Measurements from ENCODE around the gene ATP8B3.

The ATP8B3 gene

DNA sequence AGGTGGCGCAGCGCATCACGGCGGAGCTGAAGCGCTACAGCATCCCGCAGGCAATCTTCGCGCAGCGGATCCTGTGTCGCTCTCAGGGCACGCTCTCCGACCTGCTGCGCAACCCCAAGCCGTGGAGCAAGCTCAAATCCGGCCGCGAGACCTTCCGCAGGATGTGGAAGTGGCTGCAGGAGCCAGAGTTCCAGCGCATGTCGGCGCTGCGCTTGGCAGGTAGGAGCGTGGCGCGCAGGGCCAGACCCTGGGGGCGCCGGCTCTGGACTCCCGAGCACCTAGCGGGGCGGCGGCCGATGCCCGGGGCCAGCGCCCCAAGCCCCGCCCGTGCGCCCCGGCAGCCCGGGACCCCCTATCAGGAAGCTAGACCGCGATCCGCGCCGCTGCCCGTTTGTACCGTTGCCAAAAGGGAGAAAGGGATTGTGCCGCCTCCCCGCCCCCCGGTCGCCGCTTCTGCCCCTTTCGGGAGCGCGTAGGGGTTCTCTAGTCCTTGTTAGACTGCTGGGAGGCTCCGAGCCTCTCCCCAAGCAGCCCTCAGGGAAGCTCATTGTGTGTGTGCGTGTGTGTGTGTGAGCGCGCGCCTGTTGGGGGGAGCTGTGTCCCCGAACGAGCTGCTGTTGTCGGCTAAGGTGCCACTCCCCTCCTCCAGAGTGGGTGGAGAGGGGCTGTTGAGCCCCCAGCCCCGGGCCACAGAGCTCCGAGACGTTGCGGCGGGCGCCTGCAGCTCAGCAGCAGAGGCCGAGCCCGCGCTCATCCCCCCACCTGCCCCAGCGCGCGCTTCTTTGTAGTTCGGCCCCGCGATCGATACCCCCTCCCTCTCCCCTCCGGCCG lies 57.2 kb downstream of the ATP8B3 start:
- DNase-seq (ENCODE audit: low read depth): no peak

DNA sequence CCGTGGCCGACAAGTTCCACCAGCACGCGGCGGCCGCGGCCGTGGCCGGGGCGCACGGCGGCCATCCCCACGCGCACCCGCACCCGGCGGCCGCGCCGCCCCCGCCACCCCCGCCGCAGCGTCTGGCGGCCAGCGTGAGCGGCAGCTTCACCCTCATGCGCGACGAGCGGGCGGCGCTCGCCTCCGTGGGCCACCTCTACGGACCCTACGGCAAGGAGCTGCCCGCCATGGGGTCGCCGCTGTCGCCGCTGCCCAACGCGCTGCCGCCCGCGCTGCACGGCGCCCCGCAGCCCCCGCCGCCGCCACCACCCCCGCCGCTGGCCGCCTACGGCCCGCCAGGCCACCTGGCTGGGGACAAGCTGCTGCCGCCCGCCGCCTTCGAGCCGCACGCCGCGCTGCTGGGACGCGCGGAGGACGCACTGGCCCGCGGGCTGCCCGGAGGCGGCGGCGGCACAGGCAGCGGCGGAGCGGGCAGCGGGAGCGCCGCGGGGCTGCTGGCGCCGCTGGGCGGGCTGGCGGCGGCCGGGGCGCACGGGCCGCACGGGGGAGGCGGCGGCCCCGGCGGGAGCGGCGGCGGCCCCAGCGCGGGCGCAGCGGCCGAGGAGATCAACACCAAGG lies 57.9 kb downstream of the ATP8B3 start:
- DNase-seq (ENCODE audit: low read depth): no peak

DNA sequence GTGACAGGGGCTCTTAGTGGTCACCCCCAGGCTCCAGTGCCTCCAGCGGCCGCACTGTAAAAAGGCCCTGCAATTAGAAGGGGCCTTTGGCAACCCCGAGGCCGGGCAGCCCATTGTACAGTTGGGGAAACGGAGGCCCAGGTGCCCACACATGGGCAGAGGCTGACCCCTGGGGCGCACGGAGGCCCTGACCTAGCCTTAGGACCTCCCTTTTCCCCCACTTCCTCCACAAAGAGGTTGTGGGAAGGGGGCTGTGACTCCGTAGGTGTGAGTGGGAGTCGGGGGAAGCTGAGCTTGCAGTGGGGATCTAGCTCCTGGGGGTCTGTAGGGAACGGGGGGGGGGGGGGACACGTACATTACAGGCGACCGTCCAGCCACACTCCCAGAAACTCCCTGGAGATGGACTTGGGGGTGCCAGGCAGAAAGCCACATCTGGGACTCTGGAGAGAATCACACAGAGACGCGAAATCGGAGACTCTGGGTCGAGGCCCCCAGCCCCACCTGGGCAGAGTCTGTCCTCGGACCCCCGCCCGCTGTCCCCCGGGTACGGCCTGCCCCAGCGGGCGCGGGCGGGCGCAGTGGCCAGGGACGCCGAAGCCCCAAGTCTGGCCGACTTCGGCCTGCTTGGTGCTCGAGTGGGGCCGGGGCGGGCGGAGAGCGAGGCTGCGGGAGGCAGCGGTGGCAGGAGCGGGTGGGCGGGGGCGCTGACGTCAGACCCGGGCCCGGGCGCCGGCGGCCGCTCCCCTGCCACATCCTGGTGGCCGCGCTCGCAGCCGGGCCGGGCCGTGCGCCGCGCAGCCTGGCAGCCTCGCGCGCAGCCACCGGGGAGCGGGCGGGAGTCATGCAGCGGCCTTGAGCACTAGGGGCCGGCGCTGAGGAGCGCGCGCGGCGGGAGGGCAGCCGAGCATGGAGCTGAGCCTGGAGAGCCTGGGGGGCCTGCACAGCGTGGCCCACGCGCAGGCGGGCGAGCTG lies 59.0 kb downstream of the ATP8B3 start, which contains the start of gene ONECUT3:
Gene ONECUT3 (plus strand): TSS at position 750 of the 972 bp plus-strand sequence. CDS start 157 bp downstream, at position 907.
- no peak for DNase-seq (ENCODE audit: low read depth)

DNA sequence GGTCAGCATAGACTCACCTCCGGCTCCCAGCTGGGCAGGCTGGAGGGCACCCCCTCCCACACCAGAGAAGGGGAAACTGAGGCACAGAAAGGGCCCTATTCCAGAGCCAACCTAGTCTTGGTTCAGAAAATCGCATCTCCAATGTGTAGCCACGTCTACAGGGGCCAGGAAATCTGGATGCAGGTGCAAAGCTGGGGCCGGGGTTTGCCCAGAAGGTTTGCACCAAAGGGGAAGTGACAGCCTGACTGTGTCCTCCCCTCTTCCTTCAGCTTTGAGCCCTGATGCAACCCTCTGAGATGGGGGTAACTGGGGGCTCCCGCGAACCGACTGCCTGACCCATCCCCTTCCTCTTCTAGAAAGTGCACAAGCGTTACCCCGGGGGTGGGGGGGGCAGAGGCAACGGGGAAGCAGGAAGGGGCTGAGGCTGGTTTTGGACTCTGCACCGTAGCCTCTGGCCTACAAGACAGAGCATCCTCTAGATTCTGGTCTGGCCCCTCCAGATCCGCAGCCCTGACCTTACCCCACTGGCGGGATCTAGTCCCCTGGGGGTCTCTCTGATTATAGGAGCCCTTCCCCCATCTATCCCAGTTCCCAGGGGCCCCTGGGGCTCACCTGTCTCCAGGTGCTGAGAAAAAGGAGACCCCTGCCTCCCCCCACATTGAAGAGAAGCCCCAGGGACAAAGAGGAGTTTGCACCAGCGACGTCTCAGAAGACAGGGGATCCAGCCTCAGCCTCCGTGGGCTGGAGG lies 59.9 kb downstream of the ATP8B3 start:
- no peak for DNase-seq (ENCODE audit: low read depth)

DNA sequence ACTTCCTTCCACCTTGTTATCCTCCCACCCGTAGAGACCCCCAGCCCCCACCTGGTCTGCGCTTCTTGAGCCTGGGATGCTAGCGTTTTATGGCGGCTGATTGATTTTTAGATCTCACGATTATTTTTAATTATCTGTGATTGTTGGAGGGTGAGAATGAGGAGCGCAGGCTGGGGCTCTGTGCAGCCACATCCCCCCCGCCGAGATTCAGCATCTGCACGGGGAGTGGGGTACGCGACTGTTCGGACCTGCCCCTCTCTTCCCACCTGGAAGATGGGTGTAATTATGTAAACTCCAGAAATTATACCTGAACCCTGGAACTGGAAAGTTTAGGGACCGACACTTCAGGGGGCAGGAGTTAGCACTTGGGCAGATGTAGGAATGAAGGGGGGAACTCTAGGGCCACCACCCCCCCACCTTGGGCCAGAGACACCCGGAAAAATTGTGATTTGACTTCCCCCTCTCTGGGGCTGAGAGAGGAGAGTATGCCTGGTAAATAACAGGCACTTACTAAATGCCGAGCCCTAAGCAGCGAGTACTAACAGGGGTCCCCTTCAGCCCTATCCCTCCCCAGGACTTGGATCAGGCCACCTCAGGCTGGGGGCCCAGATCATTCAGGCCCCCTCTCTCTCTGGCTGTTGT lies 60.6 kb downstream of the ATP8B3 start:
- DNase-seq (ENCODE audit: low read depth): no peak

DNA sequence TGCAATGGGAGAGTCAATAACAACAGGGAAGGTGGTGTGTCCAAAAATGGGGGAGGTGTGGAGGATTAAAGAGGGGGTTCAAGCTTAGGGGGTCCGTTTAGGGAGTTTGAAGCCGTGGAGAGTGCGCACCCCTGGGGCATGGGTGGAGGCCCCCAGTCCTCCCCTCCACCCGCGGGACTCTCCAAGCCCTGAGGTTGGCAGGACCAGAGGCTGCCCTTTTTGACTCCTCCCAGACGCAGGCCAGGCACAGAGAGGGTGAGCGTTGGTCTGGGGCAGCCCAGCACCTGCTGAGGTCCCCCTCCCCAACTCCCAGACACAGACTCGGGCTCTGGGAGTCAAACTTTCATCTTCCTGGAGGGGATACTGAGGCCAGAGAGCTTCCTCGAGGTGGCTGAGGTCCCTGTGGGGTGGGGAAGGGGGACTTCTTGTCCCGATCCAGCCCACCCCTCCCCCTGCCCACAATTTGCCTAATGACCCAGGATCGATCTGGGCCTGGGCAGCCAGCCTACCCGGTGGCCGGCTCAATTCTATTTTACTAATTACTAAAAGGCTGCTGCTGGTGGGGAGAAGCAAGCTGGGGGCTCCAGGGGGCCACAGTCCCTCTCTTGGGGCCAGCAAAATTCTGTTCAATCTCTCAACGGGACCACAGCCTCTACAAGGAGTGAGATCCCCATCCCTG lies 61.6 kb downstream of the ATP8B3 start:
- DNase-seq (ENCODE audit: low read depth): no peak

DNA sequence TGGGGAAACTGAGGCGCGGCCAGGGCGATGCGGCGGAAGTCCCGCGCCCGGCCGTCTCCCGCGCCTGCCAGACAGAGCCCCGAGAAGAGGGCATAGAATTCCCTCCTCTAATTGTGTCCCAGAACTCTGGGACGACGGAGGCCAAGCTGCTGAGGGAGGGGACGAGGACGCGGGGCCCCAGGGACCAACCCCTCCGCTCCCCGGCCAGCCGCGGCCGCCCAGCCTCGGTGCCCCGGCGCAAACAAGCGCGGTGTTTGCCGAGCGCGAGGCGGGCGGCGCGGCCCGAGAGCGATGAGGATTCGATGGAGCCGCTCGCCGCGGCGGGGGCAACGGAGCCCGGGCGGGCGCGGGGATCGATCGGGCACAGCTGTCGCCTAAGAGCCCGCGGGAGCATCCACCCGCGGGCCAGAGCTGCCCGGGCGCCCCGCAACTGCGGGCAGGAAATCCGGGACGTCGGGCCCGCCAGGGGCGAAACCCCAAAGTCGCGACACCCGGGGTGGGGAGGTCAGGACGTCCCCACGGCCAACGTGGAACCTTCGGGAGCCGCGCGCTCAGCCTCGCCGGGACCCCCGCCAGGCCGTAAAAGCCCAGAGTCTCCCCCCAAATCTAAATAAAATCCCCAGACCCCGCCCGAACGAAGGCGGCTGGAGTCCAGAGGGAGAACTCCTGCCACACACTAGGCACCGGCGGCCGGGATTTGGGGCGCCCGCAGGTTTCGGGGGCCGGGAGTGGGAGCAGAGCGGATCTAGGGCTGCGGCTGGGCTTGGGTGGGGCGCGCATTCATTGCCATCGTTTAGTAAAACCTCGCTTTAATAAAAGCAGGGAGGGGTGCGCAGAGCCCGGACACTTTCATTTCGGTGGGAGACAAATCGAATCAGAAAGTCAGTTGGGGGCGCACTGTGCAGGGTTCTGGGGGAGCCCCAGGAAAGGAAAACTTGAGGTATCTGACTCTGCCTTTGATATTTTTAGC lies 62.4 kb downstream of the ATP8B3 start:
- no peak for DNase-seq (ENCODE audit: low read depth)

DNA sequence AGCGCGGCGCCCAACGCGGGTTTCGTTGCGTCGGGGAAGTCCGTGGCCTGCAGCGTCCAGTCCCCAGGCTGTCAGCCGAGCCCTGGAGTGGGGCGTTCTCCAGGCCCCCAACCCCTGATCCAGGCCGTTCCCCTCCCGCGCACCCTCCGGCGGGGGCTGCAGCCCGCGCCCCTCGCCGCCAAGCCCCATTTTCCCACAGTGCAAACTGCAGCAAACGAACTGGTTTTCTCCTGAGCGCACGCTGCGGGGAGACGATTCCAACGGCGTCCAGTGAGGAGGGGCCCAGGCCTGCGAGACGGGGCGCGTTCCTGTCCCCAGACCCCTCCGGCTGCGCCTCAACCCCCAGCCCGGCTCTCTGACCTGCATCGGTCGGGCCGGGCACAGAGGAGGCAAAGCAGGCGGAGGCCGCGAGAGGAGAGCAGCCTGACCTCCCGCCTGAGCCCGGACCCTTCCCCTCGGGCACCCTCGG lies 63.2 kb downstream of the ATP8B3 start:
- DNase-seq (ENCODE audit: low read depth): no peak

DNA sequence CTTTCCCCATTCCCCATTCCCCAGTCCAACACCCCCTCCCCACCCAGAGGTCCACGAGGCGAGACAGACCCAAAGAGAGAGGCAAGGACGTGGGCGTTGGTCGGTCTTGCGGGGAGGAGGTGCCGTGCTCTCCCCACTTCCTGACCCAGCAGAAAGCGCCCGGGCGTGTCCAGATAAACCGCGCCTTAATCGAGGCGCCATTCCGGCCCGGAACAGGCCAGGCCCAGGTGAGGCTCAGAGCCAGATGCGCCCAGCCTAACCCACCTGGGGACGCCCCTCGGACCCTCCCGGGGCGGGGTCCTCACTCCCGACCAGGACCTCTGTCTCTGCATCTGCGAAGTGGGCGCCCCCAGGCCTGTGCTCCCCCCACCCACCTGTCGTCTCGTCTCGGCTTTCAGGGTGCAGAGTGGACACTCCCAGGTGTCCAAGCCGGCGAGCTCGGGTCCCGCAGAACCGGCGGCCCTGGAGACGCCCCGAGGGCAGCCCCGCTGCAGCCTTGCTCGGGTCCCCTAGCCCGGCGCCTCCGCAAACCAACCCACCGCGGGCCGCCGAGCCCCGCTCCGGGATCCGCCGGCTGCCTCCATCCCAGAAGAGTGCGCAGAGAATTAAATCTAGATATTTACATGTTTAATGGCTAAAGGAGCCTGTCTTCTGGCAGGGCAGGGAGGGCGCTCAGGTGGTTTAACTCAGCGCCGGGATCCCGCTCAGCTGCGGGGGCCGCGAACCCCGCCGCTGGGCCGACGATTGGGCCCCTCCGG lies 63.8 kb downstream of the ATP8B3 start:
- DNase-seq (ENCODE audit: low read depth): no peak

DNA sequence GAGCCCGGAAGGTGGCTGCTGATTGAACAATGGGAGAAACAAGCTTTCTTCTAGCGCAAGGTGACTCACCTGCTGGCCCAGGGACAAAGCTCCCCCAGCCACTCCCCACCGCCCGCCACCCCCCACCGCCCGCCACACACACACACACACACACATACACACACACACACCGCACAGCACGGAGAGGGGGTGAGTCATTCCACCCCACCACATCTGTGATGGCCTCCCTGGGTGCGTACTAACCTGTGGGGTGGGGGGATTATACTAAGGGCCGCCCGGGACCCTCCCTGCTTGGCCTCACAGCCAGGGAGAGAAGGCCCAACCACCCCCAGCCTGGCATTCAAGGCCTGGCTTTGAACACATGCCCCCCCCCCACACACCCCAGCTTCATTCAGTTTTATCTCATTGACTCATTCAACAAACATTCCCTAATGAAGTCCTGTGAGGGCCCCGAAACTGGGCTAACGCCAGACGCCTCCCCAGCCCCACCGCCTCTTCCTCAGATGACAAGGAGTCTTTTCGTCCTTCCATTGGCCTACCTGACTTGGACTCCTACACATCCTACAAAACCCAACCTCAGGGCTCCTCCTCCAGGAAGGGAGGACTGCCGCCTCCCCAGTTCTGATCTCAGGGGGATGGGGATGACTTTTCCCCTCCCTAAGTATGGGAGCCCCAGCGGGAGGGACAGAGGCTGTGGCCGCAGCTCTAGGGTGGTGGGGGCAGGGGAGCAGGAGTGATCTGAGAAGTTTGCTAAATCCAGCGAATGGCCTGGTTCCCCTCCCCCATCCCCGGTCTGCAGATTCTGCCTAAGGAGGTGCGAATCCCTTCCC lies 64.6 kb downstream of the ATP8B3 start:
- peak; percentile 24 for DNase-seq (ENCODE audit: low read depth)

DNA sequence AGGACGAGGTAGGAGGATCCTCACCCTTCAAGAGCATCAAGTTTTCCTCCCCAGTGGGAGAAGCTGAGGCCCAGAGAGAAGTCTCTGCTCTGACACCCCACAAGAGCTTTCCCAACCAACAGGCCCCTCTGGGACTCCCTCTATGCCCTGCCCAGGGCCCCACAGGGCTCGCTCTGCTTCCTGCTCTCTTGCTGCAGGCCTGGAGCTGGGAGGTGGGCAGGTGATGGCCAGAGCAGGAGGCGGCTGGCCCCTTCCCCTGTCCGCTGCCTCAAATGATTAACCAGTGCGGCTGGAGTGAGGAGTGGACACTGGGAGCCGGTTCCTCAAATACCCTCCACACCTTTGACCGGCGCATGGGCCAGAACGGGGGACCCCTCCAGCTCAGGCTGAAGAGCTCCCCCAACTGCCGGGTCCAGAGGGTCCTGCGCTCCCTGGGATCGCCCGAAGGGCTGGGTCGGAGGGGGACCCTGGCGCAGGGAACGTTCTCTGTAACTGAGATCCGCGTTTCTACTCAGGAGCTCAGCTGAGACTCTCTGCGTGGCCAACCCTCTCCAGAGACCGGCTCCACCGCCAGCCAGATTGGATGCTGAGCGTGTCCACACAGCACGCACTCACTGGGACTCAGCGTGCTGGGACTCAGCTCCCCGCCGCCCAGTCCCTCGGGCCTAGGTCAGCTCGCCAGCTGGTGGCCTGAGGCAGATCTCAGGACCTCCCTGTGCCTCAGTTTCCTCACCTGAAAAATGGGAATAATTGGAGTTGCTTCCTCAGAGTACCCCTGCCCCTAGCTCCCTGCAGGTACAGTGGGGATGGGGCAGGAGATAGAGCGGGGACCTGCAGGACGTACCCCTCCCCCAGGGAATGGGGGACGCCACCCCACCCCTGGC lies 65.4 kb downstream of the ATP8B3 start:
- no peak for DNase-seq (ENCODE audit: low read depth)

DNA sequence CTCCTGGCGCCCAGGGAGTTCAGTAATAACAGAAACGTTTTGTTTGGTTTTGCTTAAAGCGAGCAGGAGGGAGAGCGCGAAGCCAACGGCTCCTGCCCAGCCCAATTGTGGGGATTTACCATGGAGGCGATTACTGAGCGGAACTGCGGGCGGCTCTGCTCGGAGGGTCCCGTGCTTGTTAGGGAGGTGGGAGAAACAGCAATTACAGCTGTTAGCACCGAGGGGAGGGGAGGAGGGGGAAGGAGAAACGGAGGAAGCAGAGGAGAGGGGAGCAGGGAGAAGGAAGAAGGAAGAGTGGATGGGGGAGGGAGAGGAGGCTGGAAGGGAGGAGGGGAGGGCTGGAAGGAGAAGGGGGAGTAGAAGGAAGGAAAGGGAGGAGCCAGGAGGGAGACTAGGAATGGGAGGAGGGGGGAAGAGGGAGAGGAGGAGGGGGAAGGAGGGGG lies 66.5 kb downstream of the ATP8B3 start:
- no peak for DNase-seq (ENCODE audit: low read depth)

DNA sequence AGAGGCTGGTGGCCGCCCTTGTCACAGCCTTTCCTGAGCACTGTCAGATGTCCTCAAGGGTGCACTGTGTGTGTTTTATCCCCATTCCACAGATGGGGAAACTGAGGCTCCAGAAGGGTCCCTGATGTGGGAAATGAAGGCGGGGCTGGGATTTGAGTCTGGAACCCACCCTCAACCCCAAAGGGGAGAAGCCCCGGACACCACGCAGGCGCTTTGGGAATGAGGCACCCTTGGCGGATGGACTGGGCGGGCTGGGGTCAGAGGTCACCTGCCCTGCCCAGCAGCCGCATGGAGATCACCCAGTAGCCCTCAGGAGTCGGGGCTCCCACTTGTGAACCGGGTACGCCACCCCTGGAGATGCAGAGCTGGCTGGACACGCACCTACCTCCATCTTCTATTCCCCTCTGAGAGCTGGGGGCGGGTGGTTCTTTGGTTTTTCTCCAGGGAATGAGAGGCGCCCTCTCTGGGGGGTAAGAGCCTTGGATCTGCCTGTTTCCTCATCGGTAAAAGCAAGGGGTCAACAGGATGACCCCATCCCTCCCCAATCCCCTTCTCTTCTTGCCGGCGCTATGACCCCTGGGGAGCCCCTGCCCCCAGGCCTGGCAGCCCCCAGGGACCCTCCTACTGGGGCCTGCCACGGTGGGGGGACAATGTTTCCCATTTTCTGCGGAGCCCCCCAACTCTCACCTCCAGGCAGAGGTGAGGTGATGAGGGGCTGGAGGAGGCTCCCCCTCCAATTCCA lies 67.1 kb downstream of the ATP8B3 start:
- DNase-seq (ENCODE audit: low read depth): no peak

DNA sequence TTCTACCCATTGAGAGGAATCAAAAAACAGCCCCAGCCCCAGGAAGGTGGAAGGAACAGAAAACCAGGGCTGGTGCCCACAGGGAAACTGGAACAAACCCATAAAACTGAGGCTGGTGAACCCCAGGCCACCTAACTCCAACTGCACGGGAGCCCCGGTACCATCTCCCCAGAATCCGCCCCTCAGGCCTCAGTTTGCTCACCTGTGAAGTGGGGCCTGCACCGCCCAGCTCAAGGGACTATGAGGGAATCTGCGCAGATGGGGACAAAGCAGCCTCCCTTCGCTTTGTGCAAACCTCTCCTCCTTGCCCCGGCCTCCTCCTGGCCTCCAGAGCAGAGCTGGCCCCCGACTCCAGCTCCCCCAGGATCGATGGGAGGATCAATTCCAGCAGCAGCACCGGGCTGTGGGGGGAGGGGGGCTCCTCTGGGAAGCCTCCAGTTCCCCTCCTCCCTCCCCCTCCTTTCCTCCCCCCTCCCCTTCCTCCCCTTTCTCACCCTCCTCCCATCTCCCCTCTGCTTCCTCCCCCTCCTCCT lies 67.9 kb downstream of the ATP8B3 start:
- no peak for DNase-seq (ENCODE audit: low read depth)

DNA sequence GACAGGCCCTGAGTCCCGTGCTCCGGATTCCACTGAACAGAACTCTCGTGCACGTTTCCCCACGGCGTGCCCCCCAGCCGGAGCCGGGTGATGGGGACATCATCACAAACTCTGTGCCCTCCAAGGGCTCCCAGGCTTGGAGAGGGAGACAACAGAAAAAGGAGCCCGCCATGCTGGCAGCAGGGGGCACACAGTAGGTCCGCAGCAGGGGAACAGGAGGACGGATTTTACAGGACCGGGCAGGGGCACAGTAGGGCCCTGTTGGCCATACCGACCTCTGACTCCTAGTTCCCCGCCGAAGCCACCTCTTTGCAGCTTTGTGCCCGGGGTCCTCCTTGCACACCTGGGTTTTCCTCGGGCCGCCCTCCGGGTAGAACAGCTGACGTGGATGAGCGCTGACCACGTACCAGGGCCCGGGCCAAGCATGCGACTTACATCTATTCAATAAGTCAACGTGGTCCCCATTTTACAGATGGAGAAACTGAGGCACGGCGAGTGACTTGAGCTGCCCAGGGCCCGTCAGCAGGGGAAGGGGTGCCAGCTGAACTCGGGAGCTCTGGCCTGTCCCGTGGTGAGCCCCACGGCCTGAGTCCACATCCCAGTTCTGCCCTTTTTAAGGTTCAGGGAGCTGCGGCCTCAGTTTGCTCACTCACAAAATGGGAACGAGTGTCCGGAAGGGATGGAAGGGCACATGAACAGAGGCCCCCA lies 68.9 kb downstream of the ATP8B3 start:
- DNase-seq (ENCODE audit: low read depth): no peak

Data from activated gamma-delta T cell treated with anti-CD3 and anti-CD28 coated beads, Interleukin-2, amount 50 U/mL, for 16 hours (primary cell).